Measurements from ENCODE around the gene FBXW5. TPM values are rescaled to one million over a fixed set of nuclear protein-coding genes. Genes with fewer than 3 reads are reported as not detected.

FBXW5 gene
- total and polyA plus RNA-seq, 9 of the 15 experiments (the other 6 are each of a cell fraction or from before 2014, with no cell fraction given), result 0.21 to 128 (median 37.0) TPM

- CTCF ChIA-PET (ENCODE audit: low intra/inter-chr PET ratio), result no interaction called here
- no peak for ATAC-seq
- 20% methylated on average over 13 of the region's 17 CpGs for WGBS (ENCODE audit: insufficient coverage, low coverage, missing lambda C conversion rate)
Measured at GRCh38 chr9:136981588-136982231, 37.2 kb upstream of the FBXW5 start.

GRCh38 chr9:136980669-136981478, 36.3 kb upstream of the FBXW5 start:
- no peaks in the 10 kb centered on the region for H3K79me2 ChIP-seq (ENCODE audit: control insufficient read depth, insufficient read depth, low read length)
- no peak overlapping the region for H2AFZ ChIP-seq (ENCODE audit: low read depth, low read length)
- intact Hi-C loops (cut with micrococcal nuclease) (no loop called here), in situ Hi-C loops (cut with MboI) (no loop called here)
- CTCF ChIA-PET (ENCODE audit: low intra/inter-chr PET ratio), result no interaction called here
- DNase-seq (ENCODE audit: extremely low read depth in 1 of 4, low spot score in 3 of 4) (no peak), ATAC-seq (no peak), FAIRE-seq (no peak)
- TF ChIP-seq ZNF76 (CRISPR knock-in tag; IDR thresholded peaks at IDR 0.05; ENCODE audit: borderline replicate concordance), result no peak
- peak; percentile 98 for TF ChIP-seq ZNF24 (IDR thresholded peaks at IDR 0.05)
- TF ChIP-seq MCM5 (IDR thresholded peaks at IDR 0.05; ENCODE audit: low read depth), result no peak
- no peak overlapping the region for H3K27ac ChIP-seq (ENCODE audit: extremely low read depth, low read depth, low read length)
- POLR2A ChIA-PET, result interaction anchor here (0.5 to 0.9 kb wide), 3 partner anchors 12 to 646 kb away, joined by 3 to 5 read pairs (median 3); no protein-coding TSS in a partner anchor
- no TSS peak for BruUV-seq (replicated peaks)
- H3K9me3 ChIP-seq (replicated peaks; ENCODE audit: control insufficient read depth, insufficient read depth, low read depth, low read length), result no peaks in the 10 kb centered on the region
- no peaks in the 10 kb centered on the region for H4K20me1 ChIP-seq (replicated peaks; ENCODE audit: control insufficient read depth, insufficient read depth, low read length)
- no peaks in the 10 kb centered on the region for H3K9me1 ChIP-seq (ENCODE audit: control insufficient read depth, insufficient read depth, low read length)
- 63% methylated on average over 14 of the region's 16 CpGs for WGBS (ENCODE audit: insufficient coverage, low coverage, missing lambda C conversion rate)
- peaks cover 9 to 92% of the 10 kb centered on the region in 2 experiments; a peak in 4 of 5 replicates for H3K4me1 ChIP-seq (replicated peaks in 1 of 2; ENCODE audit: control insufficient read depth in 2 of 2, insufficient read depth in 2 of 2, low read length in 2 of 2)
- H3K36me3 ChIP-seq (ENCODE audit: control insufficient read depth, insufficient read depth, low read length), result no peaks in the 10 kb centered on the region
- H3K9ac ChIP-seq (ENCODE audit: insufficient read depth in 1 of 2, low read depth in 2 of 2, low read length in 2 of 2), result peak overlapping the region in 1 of 2 experiments; percentile 85; a peak in 2 of 4 replicates
- H3K27me3 ChIP-seq (ENCODE audit: control insufficient read depth in 2 of 2, insufficient read depth in 2 of 2, low read length in 2 of 2), result no peaks in the 10 kb centered on the region
- no peak overlapping the region for H3K4me2 ChIP-seq (ENCODE audit: insufficient read depth, low read length)
- H3K4me3 ChIP-seq, result no peak overlapping the region

More at GRCh38 chr9:136981588-136982231, 37.2 kb upstream of the FBXW5 start:
- POLR2A ChIA-PET, result interaction anchor here (0.5 to 0.9 kb wide), 2 partner anchors 11 to 37 kb away, joined by 3 to 5 read pairs; no protein-coding TSS in a partner anchor
- in situ Hi-C loops (cut with MboI), result no loop called here
- intact Hi-C loops (cut with micrococcal nuclease), result no loop called here
- Histone ChIP-seq H3K9me3 (replicated peaks; ENCODE audit: control insufficient read depth, insufficient read depth, low read depth, low read length) (no peaks in the 10 kb centered on the region), H3K4me1 (replicated peaks in 1 of 2; ENCODE audit: control insufficient read depth in 2 of 2, insufficient read depth in 2 of 2, low read length in 2 of 2) (peaks cover 9 to 86% of the 10 kb centered on the region in 2 experiments; a peak in 4 of 5 replicates), H3K27ac (ENCODE audit: extremely low read depth, low read depth, low read length) (no peak overlapping the region), H4K20me1 (replicated peaks; ENCODE audit: control insufficient read depth, insufficient read depth, low read length) (no peaks in the 10 kb centered on the region), H3K9ac (ENCODE audit: insufficient read depth in 1 of 2, low read depth in 2 of 2, low read length in 2 of 2) (peak overlapping the region in 1 of 2 experiments; percentile 7; a peak in 2 of 4 replicates), H3K27me3 (ENCODE audit: control insufficient read depth in 2 of 2, insufficient read depth in 2 of 2, low read length in 2 of 2) (no peaks in the 10 kb centered on the region), H3K4me2 (ENCODE audit: insufficient read depth, low read length) (no peak overlapping the region), H3K4me3 (no peak overlapping the region), H3K79me2 (ENCODE audit: control insufficient read depth, insufficient read depth, low read length) (no peaks in the 10 kb centered on the region), H2AFZ (ENCODE audit: low read depth, low read length) (no peak overlapping the region), H3K9me1 (ENCODE audit: control insufficient read depth, insufficient read depth, low read length) (no peaks in the 10 kb centered on the region), H3K36me3 (ENCODE audit: control insufficient read depth, insufficient read depth, low read length) (no peaks in the 10 kb centered on the region)
- TF ChIP-seq MEIS2 (IDR thresholded peaks at IDR 0.05; ENCODE audit: partially characterized antibody) (peak; percentile 11), CBFA2T2 (conservative IDR thresholded peaks at IDR 0.05) (no peak), GATA2 (CRISPR knock-in tag; IDR thresholded peaks at IDR 0.05) (peak; percentile 36; the same call in 1 of the 2 replicates)
- FAIRE-seq, result no peak
- no peak for DNase-seq (ENCODE audit: extremely low read depth in 1 of 4, low spot score in 3 of 4)
- BruUV-seq (replicated peaks), result no TSS peak

Measured in K562 (cell line).